G401 (cell line): ENCODE measurements around the gene CCND2. TPM values are rescaled to one million over a fixed set of nuclear protein-coding genes. Genes with fewer than 3 reads are reported as not detected.
A peak's percentile ranks its signal among the peaks of the same experiment; 100 is the strongest.
"Not testable (repeated sequence)": the region's sequence is repeated elsewhere in the genome, so short reads cannot be mapped to it uniquely, and the experiment has no call there.

ENCODE experiments used
- DNase-seq: peaks from one replicate; pipeline ENCODE4 v3.0.0-alpha.2; 2015; ENCODE audit warnings: low spot score
- in situ Hi-C: cut with HindIII; loops from 2 replicates; pipeline ENCODE4 v1.10.0; 2016; ENCODE audit warnings: low sequenced_read_pairs, mixed read lengths
- total RNA-seq: library from RNA; depleted of rRNA; stranded (reverse); fragments of >200 nt; shearing (Covaris generic); gene quantifications from 2 replicates; pipeline ENCODE4 v1.2.3, GENCODE V29; 2014; rRNA removed

CCND2 gene
- 88.7 and 110 TPM in 2 replicates for total RNA-seq

- in situ Hi-C loops, result loop anchor here (25.0 kb wide), 1 partner anchor 237 kb away; no protein-coding TSS in a partner anchor
- peak; percentile 68 for DNase-seq
These were observed at the start of gene CCND2 for GRCh38 chr12:4273652-4274395. TSS of gene CCND2 (plus strand) at chr12:4273762. CDS start at chr12:4274041, 279 bp downstream.

- in situ Hi-C loops, result no loop called here
- DNase-seq, result no peak
These were observed 49.2 kb upstream of the CCND2 start for GRCh38 chr12:4224206-4224889.

- DNase-seq, result no peak
- in situ Hi-C loops, result no loop called here
These were observed 48.0 kb upstream of the CCND2 start for GRCh38 chr12:4225571-4225970.

GRCh38 chr12:4227046-4227445 lies 46.5 kb upstream of the CCND2 start:
- no peak for DNase-seq
- in situ Hi-C loops, result no loop called here

GRCh38 chr12:4228122-4228580 lies 45.4 kb upstream of the CCND2 start:
- DNase-seq, result no peak
- in situ Hi-C loops, result no loop called here

GRCh38 chr12:4230526-4230925 lies 43.0 kb upstream of the CCND2 start:
- DNase-seq, result no peak
- in situ Hi-C loops, result no loop called here

- in situ Hi-C loops, result no loop called here
- DNase-seq, result no peak
These were observed 35.0 kb upstream of the CCND2 start for GRCh38 chr12:4238577-4238976.

- no peak for DNase-seq
- in situ Hi-C loops, result no loop called here
These were observed 33.8 kb upstream of the CCND2 start for GRCh38 chr12:4239746-4240145.

GRCh38 chr12:4240161-4240783 lies 33.3 kb upstream of the CCND2 start:
- in situ Hi-C loops, result no loop called here
- DNase-seq, result no peak

GRCh38 chr12:4240981-4241380 lies 32.6 kb upstream of the CCND2 start:
- DNase-seq, result no peak

GRCh38 chr12:4241592-4241991 lies 32.0 kb upstream of the CCND2 start:
- in situ Hi-C loops, result no loop called here
- DNase-seq, result no peak

More at GRCh38 chr12:4240981-4241380, 32.6 kb upstream of the CCND2 start:
- in situ Hi-C loops, result no loop called here

- DNase-seq, result no peak
- in situ Hi-C loops, result no loop called here
These were observed 31.0 kb upstream of the CCND2 start for GRCh38 chr12:4242595-4242994.

- in situ Hi-C loops, result no loop called here
- no peak for DNase-seq
These were observed 30.5 kb upstream of the CCND2 start for GRCh38 chr12:4243091-4243490.

- DNase-seq, in situ Hi-C loops: not testable (repeated sequence)
These were observed 30.0 kb upstream of the CCND2 start for GRCh38 chr12:4243491-4244100.

GRCh38 chr12:4244868-4245267 lies 28.7 kb upstream of the CCND2 start:
- no peak for DNase-seq
- in situ Hi-C loops, result no loop called here

- in situ Hi-C loops, result no loop called here
These were observed 28.1 kb upstream of the CCND2 start for GRCh38 chr12:4245446-4245845.

GRCh38 chr12:4246116-4246515 lies 27.4 kb upstream of the CCND2 start:
- in situ Hi-C loops, result no loop called here
- DNase-seq, result no peak

More at GRCh38 chr12:4245446-4245845, 28.1 kb upstream of the CCND2 start:
- no peak for DNase-seq

GRCh38 chr12:4250691-4251090 lies 22.9 kb upstream of the CCND2 start:
- in situ Hi-C loops, result loop anchor here (25.0 kb wide), 1 partner anchor 213 kb away; no protein-coding TSS in a partner anchor

GRCh38 chr12:4251216-4251891 lies 22.2 kb upstream of the CCND2 start:
- in situ Hi-C loops, result loop anchor here (25.0 kb wide), 1 partner anchor 214 kb away; no protein-coding TSS in a partner anchor
- DNase-seq, result no peak

More at GRCh38 chr12:4250691-4251090, 22.9 kb upstream of the CCND2 start:
- DNase-seq, result no peak
